NT2/D1 (cell line): ENCODE data around the gene NFIX.

Source experiments
- DNase-seq: peaks from one replicate; pipeline ENCODE4 v3.0.0-alpha.2; 2011; ENCODE audit warnings: low read depth, low spot score
- H3K27me3 ChIP-seq: 2 replicates; pipeline ENCODE4 v1.6.0; 2011; ENCODE audit warnings: mild to moderate bottlenecking; ENCODE audit not compliant: insufficient read length, insufficient read depth
- H3K36me3 ChIP-seq: 2 replicates; pipeline ENCODE4 v1.6.1; 2011; ENCODE audit warnings: mild to moderate bottlenecking, low read length, mixed read lengths; ENCODE audit not compliant: insufficient read depth, insufficient read length
- H3K4me1 ChIP-seq: 2 replicates; pipeline ENCODE4 v1.5.1; 2011; ENCODE audit not compliant: insufficient read depth, insufficient read length
- H3K4me3 ChIP-seq: 2 replicates; pipeline ENCODE4 v1.5.1; 2011; ENCODE audit warnings: low read depth; ENCODE audit not compliant: insufficient read length
- H3K9ac ChIP-seq: 2 replicates; pipeline ENCODE4 v1.6.0; 2011; ENCODE audit warnings: low read depth; ENCODE audit not compliant: insufficient read length
- H3K9me3 ChIP-seq: 2 replicates; pipeline ENCODE4 v1.5.1; 2011; ENCODE audit warnings: mild to moderate bottlenecking, low read length; ENCODE audit not compliant: insufficient read depth
- SUZ12 ChIP-seq: IDR thresholded peaks from 2 replicates; pipeline ENCODE4 v1.6.1; 2011; ENCODE audit not compliant: insufficient read length, insufficient read depth; ENCODE audit errors: extremely low read depth
- YY1 ChIP-seq: IDR thresholded peaks from 2 replicates; pipeline ENCODE4 v1.6.1; 2011; ENCODE audit not compliant: insufficient read length, insufficient read depth
- ZNF274 ChIP-seq: IDR thresholded peaks from 2 replicates; pipeline ENCODE4 v1.6.1; 2011; ENCODE audit warnings: mild to moderate bottlenecking, low read depth, low read length

NFIX gene

GRCh38 chr19:13025819-13026456 lies 30.7 kb downstream of the NFIX start:
- Histone ChIP-seq H3K9ac (no peak overlapping the region), H3K9me3 (no peaks in the 10 kb centered on the region), H3K27me3 (peaks cover 99% of the 10 kb centered on the region), H3K36me3 (no peaks in the 10 kb centered on the region), H3K4me3 (no peak overlapping the region), H3K4me1 (peaks cover 8% of the 10 kb centered on the region)
- no peak for DNase-seq
- TF ChIP-seq ZNF274 (no peak), SUZ12 (no peak)

- no peaks in the 10 kb centered on the region for H3K9me3 ChIP-seq
- TF ChIP-seq SUZ12 (no peak), ZNF274 (no peak), YY1 (no peak)
- no peak overlapping the region for H3K4me3 ChIP-seq
- H3K27me3 ChIP-seq, result peaks cover 99% of the 10 kb centered on the region
- H3K4me1 ChIP-seq, result peaks cover 8% of the 10 kb centered on the region
- no peak for DNase-seq
- H3K36me3 ChIP-seq, result no peaks in the 10 kb centered on the region
- H3K9ac ChIP-seq, result no peak overlapping the region
Observed at GRCh38 chr19:13026462-13027370, 31.4 kb downstream of the NFIX start.

- Histone ChIP-seq H3K36me3 (no peaks in the 10 kb centered on the region), H3K9ac (no peak overlapping the region), H3K4me3 (no peak overlapping the region), H3K27me3 (peaks cover 97% of the 10 kb centered on the region), H3K9me3 (no peaks in the 10 kb centered on the region), H3K4me1 (peaks cover 8% of the 10 kb centered on the region)
- TF ChIP-seq YY1 (no peak), SUZ12 (no peak), ZNF274 (no peak)
- no peak for DNase-seq
Observed at GRCh38 chr19:13027557-13027956, 32.3 kb downstream of the NFIX start.

GRCh38 chr19:13028027-13028426 lies 32.8 kb downstream of the NFIX start:
- Histone ChIP-seq H3K4me1 (peaks cover 8% of the 10 kb centered on the region), H3K9ac (no peak overlapping the region)

GRCh38 chr19:13029301-13029880 lies 34.1 kb downstream of the NFIX start:
- Histone ChIP-seq H3K4me1 (peaks cover 6% of the 10 kb centered on the region), H3K9ac (no peak overlapping the region), H3K4me3 (no peak overlapping the region), H3K36me3 (no peaks in the 10 kb centered on the region), H3K27me3 (peaks cover 96% of the 10 kb centered on the region), H3K9me3 (no peaks in the 10 kb centered on the region)
- TF ChIP-seq ZNF274, result no peak
- no peak for TF ChIP-seq YY1
- TF ChIP-seq SUZ12, result no peak
- DNase-seq, result no peak

More at GRCh38 chr19:13028027-13028426, 32.8 kb downstream of the NFIX start:
- DNase-seq, result no peak
- Histone ChIP-seq H3K27me3 (peaks cover 96% of the 10 kb centered on the region), H3K9me3 (no peaks in the 10 kb centered on the region), H3K36me3 (no peaks in the 10 kb centered on the region), H3K4me3 (no peak overlapping the region)
- TF ChIP-seq ZNF274 (no peak), SUZ12 (no peak), YY1 (no peak)

GRCh38 chr19:13029893-13030292 lies 34.6 kb downstream of the NFIX start:
- no peak overlapping the region for H3K9ac ChIP-seq
- H3K36me3 ChIP-seq, result no peaks in the 10 kb centered on the region
- peaks cover under 1% of the 10 kb centered on the region for H3K4me1 ChIP-seq
- TF ChIP-seq ZNF274, result no peak
- no peak for TF ChIP-seq SUZ12
- TF ChIP-seq YY1, result no peak
- peaks cover 94% of the 10 kb centered on the region for H3K27me3 ChIP-seq
- DNase-seq, result no peak
- no peaks in the 10 kb centered on the region for H3K9me3 ChIP-seq
- no peak overlapping the region for H3K4me3 ChIP-seq

GRCh38 chr19:13031917-13032623 lies 36.8 kb downstream of the NFIX start:
- H3K4me1 ChIP-seq, result peaks cover 3% of the 10 kb centered on the region
- no peak for DNase-seq
- H3K9ac ChIP-seq, result no peak overlapping the region
- H3K9me3 ChIP-seq, result no peaks in the 10 kb centered on the region
- TF ChIP-seq ZNF274, result no peak
- no peak for TF ChIP-seq YY1
- TF ChIP-seq SUZ12, result no peak
- H3K4me3 ChIP-seq, result no peak overlapping the region
- peaks cover 89% of the 10 kb centered on the region for H3K27me3 ChIP-seq
- H3K36me3 ChIP-seq, result no peaks in the 10 kb centered on the region
